Measurements from ENCODE around the gene SYTL5.

Gene SYTL5

GRCh38 chrX:38069273-38069672 lies 62.9 kb downstream of the SYTL5 start:
- no peak overlapping the region for H3K4me2 ChIP-seq (ENCODE audit: low read length)
- H3K4me1 ChIP-seq (ENCODE audit: control insufficient read depth, insufficient read depth, low read length): no peaks in the 10 kb centered on the region
- H3K36me3 ChIP-seq (ENCODE audit: insufficient read depth, low read length): no peaks in the 10 kb centered on the region
- H3K9me3 ChIP-seq (replicated peaks; ENCODE audit: low read length): peaks cover 6% of the 10 kb centered on the region
- no peak overlapping the region for H3K9ac ChIP-seq (ENCODE audit: low read depth, low read length)
- no peaks in the 10 kb centered on the region for H3K27me3 ChIP-seq (ENCODE audit: control insufficient read depth, insufficient read depth, low read length)
- H3K4me3 ChIP-seq (ENCODE audit: low read length): no peak overlapping the region

GRCh38 chrX:38069991-38070390 lies 63.6 kb downstream of the SYTL5 start:
- Histone ChIP-seq H3K27me3 (ENCODE audit: control insufficient read depth, insufficient read depth, low read length) (no peaks in the 10 kb centered on the region), H3K4me3 (ENCODE audit: low read length) (no peak overlapping the region), H3K9ac (ENCODE audit: low read depth, low read length) (no peak overlapping the region), H3K9me3 (replicated peaks; ENCODE audit: low read length) (peaks cover 6% of the 10 kb centered on the region), H3K36me3 (ENCODE audit: insufficient read depth, low read length) (no peaks in the 10 kb centered on the region), H3K4me2 (ENCODE audit: low read length) (no peak overlapping the region), H3K4me1 (ENCODE audit: control insufficient read depth, insufficient read depth, low read length) (no peaks in the 10 kb centered on the region)

- Histone ChIP-seq H3K27me3 (ENCODE audit: control insufficient read depth, insufficient read depth, low read length) (no peaks in the 10 kb centered on the region), H3K4me3 (ENCODE audit: low read length) (no peak overlapping the region), H3K9me3 (replicated peaks; ENCODE audit: low read length) (no peaks in the 10 kb centered on the region), H3K4me1 (ENCODE audit: control insufficient read depth, insufficient read depth, low read length) (no peaks in the 10 kb centered on the region), H3K4me2 (ENCODE audit: low read length) (no peak overlapping the region), H3K36me3 (ENCODE audit: insufficient read depth, low read length) (no peaks in the 10 kb centered on the region), H3K9ac (ENCODE audit: low read depth, low read length) (no peak overlapping the region)
Measured at GRCh38 chrX:38079463-38079862, 73.1 kb downstream of the SYTL5 start.

- Histone ChIP-seq H3K36me3 (ENCODE audit: insufficient read depth, low read length) (no peaks in the 10 kb centered on the region), H3K27me3 (ENCODE audit: control insufficient read depth, insufficient read depth, low read length) (no peaks in the 10 kb centered on the region), H3K9ac (ENCODE audit: low read depth, low read length) (no peak overlapping the region), H3K9me3 (replicated peaks; ENCODE audit: low read length) (no peaks in the 10 kb centered on the region), H3K4me1 (ENCODE audit: control insufficient read depth, insufficient read depth, low read length) (no peaks in the 10 kb centered on the region), H3K4me3 (ENCODE audit: low read length) (no peak overlapping the region), H3K4me2 (ENCODE audit: low read length) (no peak overlapping the region)
Measured at GRCh38 chrX:38080808-38081207, 74.5 kb downstream of the SYTL5 start.

GRCh38 chrX:38081909-38082308 lies 75.6 kb downstream of the SYTL5 start:
- no peak overlapping the region for H3K4me3 ChIP-seq (ENCODE audit: low read length)
- H3K9ac ChIP-seq (ENCODE audit: low read depth, low read length): no peak overlapping the region
- no peak overlapping the region for H3K4me2 ChIP-seq (ENCODE audit: low read length)
- no peaks in the 10 kb centered on the region for H3K4me1 ChIP-seq (ENCODE audit: control insufficient read depth, insufficient read depth, low read length)
- H3K9me3 ChIP-seq (replicated peaks; ENCODE audit: low read length): no peaks in the 10 kb centered on the region
- H3K36me3 ChIP-seq (ENCODE audit: insufficient read depth, low read length): no peaks in the 10 kb centered on the region
- no peaks in the 10 kb centered on the region for H3K27me3 ChIP-seq (ENCODE audit: control insufficient read depth, insufficient read depth, low read length)

GRCh38 chrX:38082309-38082708 lies 76.0 kb downstream of the SYTL5 start:
- no peak overlapping the region for H3K4me3 ChIP-seq (ENCODE audit: low read length)
- H3K36me3 ChIP-seq (ENCODE audit: insufficient read depth, low read length): no peaks in the 10 kb centered on the region
- H3K9ac ChIP-seq (ENCODE audit: low read depth, low read length): no peak overlapping the region
- H3K27me3 ChIP-seq (ENCODE audit: control insufficient read depth, insufficient read depth, low read length): no peaks in the 10 kb centered on the region
- no peak overlapping the region for H3K4me2 ChIP-seq (ENCODE audit: low read length)
- no peaks in the 10 kb centered on the region for H3K4me1 ChIP-seq (ENCODE audit: control insufficient read depth, insufficient read depth, low read length)
- H3K9me3 ChIP-seq (replicated peaks; ENCODE audit: low read length): no peaks in the 10 kb centered on the region

- no peaks in the 10 kb centered on the region for H3K4me1 ChIP-seq (ENCODE audit: control insufficient read depth, insufficient read depth, low read length)
- no peak overlapping the region for H3K9ac ChIP-seq (ENCODE audit: low read depth, low read length)
- no peak overlapping the region for H3K4me3 ChIP-seq (ENCODE audit: low read length)
- H3K4me2 ChIP-seq (ENCODE audit: low read length): no peak overlapping the region
- H3K27me3 ChIP-seq (ENCODE audit: control insufficient read depth, insufficient read depth, low read length): no peaks in the 10 kb centered on the region
- H3K36me3 ChIP-seq (ENCODE audit: insufficient read depth, low read length): no peaks in the 10 kb centered on the region
- peaks cover 4% of the 10 kb centered on the region for H3K9me3 ChIP-seq (replicated peaks; ENCODE audit: low read length)
Measured at GRCh38 chrX:38085813-38086212, 79.5 kb downstream of the SYTL5 start.

- Histone ChIP-seq H3K9ac (ENCODE audit: low read depth, low read length) (no peak overlapping the region), H3K27me3 (ENCODE audit: control insufficient read depth, insufficient read depth, low read length) (no peaks in the 10 kb centered on the region), H3K4me1 (ENCODE audit: control insufficient read depth, insufficient read depth, low read length) (no peaks in the 10 kb centered on the region), H3K4me3 (ENCODE audit: low read length) (no peak overlapping the region), H3K4me2 (ENCODE audit: low read length) (no peak overlapping the region), H3K36me3 (ENCODE audit: insufficient read depth, low read length) (no peaks in the 10 kb centered on the region), H3K9me3 (replicated peaks; ENCODE audit: low read length) (peaks cover 4% of the 10 kb centered on the region)
Measured at GRCh38 chrX:38086451-38087215, 80.3 kb downstream of the SYTL5 start.

- H3K4me2 ChIP-seq (ENCODE audit: low read length): no peak overlapping the region
- no peak overlapping the region for H3K9ac ChIP-seq (ENCODE audit: low read depth, low read length)
- H3K4me1 ChIP-seq (ENCODE audit: control insufficient read depth, insufficient read depth, low read length): no peaks in the 10 kb centered on the region
- peaks cover 4% of the 10 kb centered on the region for H3K9me3 ChIP-seq (replicated peaks; ENCODE audit: low read length)
- H3K4me3 ChIP-seq (ENCODE audit: low read length): no peak overlapping the region
- peaks cover 3% of the 10 kb centered on the region for H3K27me3 ChIP-seq (ENCODE audit: control insufficient read depth, insufficient read depth, low read length)
- no peaks in the 10 kb centered on the region for H3K36me3 ChIP-seq (ENCODE audit: insufficient read depth, low read length)
Measured at GRCh38 chrX:38087594-38087993, 81.2 kb downstream of the SYTL5 start.

GRCh38 chrX:38089173-38089982 lies 83.0 kb downstream of the SYTL5 start:
- Histone ChIP-seq H3K9me3 (replicated peaks; ENCODE audit: low read length) (peaks cover 4% of the 10 kb centered on the region), H3K4me1 (ENCODE audit: control insufficient read depth, insufficient read depth, low read length) (no peaks in the 10 kb centered on the region), H3K4me2 (ENCODE audit: low read length) (no peak overlapping the region), H3K36me3 (ENCODE audit: insufficient read depth, low read length) (no peaks in the 10 kb centered on the region), H3K4me3 (ENCODE audit: low read length) (no peak overlapping the region), H3K9ac (ENCODE audit: low read depth, low read length) (no peak overlapping the region), H3K27me3 (ENCODE audit: control insufficient read depth, insufficient read depth, low read length) (peaks cover 3% of the 10 kb centered on the region)

- Histone ChIP-seq H3K4me2 (ENCODE audit: low read length) (no peak overlapping the region), H3K9ac (ENCODE audit: low read depth, low read length) (no peak overlapping the region), H3K9me3 (replicated peaks; ENCODE audit: low read length) (peaks cover 6% of the 10 kb centered on the region), H3K4me1 (ENCODE audit: control insufficient read depth, insufficient read depth, low read length) (no peaks in the 10 kb centered on the region), H3K27me3 (ENCODE audit: control insufficient read depth, insufficient read depth, low read length) (peaks cover 3% of the 10 kb centered on the region), H3K36me3 (ENCODE audit: insufficient read depth, low read length) (no peaks in the 10 kb centered on the region), H3K4me3 (ENCODE audit: low read length) (no peak overlapping the region)
Measured at GRCh38 chrX:38095971-38096529, 89.7 kb downstream of the SYTL5 start.
